BE2C (cell line): ENCODE data around the gene NXPH1.
"Not testable (repeated sequence)": the region's sequence is repeated elsewhere in the genome, so short reads cannot be mapped to it uniquely, and the experiment has no call there.

ENCODE experiments used
- DNase-seq: peaks from one replicate; pipeline ENCODE4 v3.0.0-alpha.2; 2020
- H3K27me3 ChIP-seq: fragments of 250-450 bp; sonication (Bioruptor Pico); 2 replicates; pipeline ENCODE4 v1.5.1; 2020; ENCODE audit warnings: mild to moderate bottlenecking
- H3K36me3 ChIP-seq: fragments of 250-450 bp; sonication (Bioruptor Pico); 2 replicates; pipeline ENCODE4 v1.5.1; 2020; ENCODE audit warnings: mild to moderate bottlenecking
- H3K4me1 ChIP-seq: fragments of 250-450 bp; sonication (Bioruptor Pico); 2 replicates; pipeline ENCODE4 v1.5.1; 2020
- H3K4me3 ChIP-seq: 2 replicates; pipeline ENCODE4 v1.5.1; 2011; ENCODE audit warnings: low read depth, low read length
- H3K9me3 ChIP-seq: fragments of 250-450 bp; sonication (Bioruptor Pico); 2 replicates; pipeline ENCODE4 v1.5.1; 2020
- TF ChIP-seq, protein P1 (sequence below): IDR thresholded peaks from 2 replicates; pipeline ENCODE4 v1.5.1; 2012; ENCODE audit warnings: mild to moderate bottlenecking, low read depth, low read length

Gene NXPH1

DNA sequence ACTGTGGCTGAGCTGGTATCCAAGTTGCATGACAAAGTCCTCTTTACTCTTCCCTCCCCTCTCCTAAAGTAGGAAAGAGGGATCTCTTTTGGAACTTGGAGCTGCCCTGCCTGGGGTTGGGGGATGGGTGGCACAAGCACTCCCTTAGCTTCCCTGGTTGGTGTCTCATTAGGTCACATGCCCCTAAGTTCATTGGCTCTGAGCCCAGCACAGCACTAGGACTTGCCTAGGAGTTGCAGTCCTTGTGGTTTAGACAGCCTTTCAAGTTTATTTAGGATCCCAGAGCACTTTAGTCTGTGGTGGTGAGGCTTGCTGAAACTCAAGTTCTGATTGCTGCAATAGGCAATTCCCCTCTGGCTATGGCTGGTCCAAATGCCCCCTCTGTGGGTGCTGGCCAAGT, 281.4 kb downstream of the NXPH1 start:
- Histone ChIP-seq H3K4me3 (no peak overlapping the region), H3K4me1 (peaks cover 12% of the 10 kb centered on the region; the same call in 1 of the 2 replicates), H3K27me3 (no peaks in the 10 kb centered on the region), H3K36me3 (no peaks in the 10 kb centered on the region), H3K9me3 (no peaks in the 10 kb centered on the region)
- peak; percentile 35 for DNase-seq
- TF ChIP-seq, protein P1, sequence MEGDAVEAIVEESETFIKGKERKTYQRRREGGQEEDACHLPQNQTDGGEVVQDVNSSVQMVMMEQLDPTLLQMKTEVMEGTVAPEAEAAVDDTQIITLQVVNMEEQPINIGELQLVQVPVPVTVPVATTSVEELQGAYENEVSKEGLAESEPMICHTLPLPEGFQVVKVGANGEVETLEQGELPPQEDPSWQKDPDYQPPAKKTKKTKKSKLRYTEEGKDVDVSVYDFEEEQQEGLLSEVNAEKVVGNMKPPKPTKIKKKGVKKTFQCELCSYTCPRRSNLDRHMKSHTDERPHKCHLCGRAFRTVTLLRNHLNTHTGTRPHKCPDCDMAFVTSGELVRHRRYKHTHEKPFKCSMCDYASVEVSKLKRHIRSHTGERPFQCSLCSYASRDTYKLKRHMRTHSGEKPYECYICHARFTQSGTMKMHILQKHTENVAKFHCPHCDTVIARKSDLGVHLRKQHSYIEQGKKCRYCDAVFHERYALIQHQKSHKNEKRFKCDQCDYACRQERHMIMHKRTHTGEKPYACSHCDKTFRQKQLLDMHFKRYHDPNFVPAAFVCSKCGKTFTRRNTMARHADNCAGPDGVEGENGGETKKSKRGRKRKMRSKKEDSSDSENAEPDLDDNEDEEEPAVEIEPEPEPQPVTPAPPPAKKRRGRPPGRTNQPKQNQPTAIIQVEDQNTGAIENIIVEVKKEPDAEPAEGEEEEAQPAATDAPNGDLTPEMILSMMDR: no peak

DNA sequence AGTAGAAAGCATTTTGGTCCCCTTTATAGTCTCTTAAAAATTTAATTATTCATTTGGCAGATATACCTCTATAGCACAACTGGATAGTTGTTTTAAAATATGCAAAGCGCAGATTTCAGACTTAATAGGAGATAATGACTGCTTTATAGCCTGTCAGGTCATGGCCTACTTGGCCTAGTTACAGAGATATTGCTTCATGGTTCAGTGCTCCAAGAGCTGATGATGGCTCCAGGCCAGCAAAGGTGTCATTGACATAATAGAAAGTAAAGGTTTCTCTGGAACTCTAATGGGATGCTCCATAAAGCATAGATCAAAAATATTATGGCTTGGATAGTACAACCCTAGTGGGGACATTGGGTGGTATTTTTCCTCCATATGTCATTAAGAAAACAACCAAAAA, 285.7 kb downstream of the NXPH1 start:
- DNase-seq: peak; percentile 28
- Histone ChIP-seq H3K27me3 (no peaks in the 10 kb centered on the region), H3K9me3 (no peaks in the 10 kb centered on the region), H3K36me3 (no peaks in the 10 kb centered on the region), H3K4me1 (peaks cover 12% of the 10 kb centered on the region; the same call in 1 of the 2 replicates), H3K4me3 (no peak overlapping the region)
- TF ChIP-seq, protein P1: no peak

DNA sequence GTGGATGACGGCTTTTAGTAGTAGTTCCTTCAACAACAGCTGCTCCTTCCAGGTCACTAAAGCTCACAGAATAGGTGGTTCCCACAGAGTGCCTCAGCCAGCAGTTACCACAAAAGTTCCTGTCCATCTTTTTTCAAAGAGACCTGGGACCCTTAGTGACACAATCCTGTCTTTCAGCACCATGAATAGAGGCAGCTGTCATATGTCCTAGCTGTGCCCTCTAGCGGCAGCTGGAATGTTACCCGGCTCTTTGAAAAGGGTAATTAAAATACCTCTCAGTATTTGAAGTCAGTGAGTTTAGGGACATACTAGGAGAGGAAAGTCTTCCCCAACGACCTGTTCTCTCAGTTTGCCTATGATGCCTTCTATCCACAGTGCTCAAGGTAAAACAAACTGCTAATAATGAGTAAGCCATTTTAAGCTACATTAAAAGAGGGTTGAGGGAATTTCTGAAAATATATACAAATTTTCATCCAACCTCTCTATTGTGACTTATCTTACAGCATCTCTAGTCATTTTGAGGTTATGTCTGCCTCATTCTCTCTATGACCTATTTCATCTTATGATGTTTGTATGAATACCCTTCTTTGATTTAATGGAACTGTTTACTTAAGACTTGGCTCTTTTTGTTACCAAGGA, 290.8 kb downstream of the NXPH1 start:
- DNase-seq: peak; percentile 71
- Histone ChIP-seq H3K9me3 (no peaks in the 10 kb centered on the region), H3K4me3 (no peak overlapping the region), H3K36me3 (no peaks in the 10 kb centered on the region), H3K27me3 (no peaks in the 10 kb centered on the region), H3K4me1 (peaks cover 4% of the 10 kb centered on the region; the same call in 1 of the 2 replicates)
- TF ChIP-seq, protein P1: peak; percentile 95

DNA sequence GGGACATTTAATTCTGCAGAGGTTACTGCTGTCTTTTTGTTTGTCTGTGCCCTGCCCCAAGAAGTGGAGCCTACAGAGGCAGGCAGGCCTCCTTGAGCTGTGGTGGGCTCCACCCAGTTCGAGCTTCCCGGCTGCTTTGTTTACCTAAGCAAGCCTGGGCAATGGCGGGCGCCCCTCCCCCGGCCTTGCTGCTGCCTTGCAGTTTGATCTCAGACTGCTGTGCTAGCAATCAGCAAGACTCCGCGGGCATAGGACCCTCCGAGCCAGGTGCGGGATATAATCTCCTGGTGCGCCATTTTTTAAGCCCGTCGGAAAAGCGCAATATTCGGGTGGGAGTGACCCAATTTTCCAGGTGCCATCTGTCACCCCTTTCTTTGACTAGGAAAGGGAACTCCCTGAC, 298.3 kb downstream of the NXPH1 start:
- H3K9me3 ChIP-seq, H3K4me1 ChIP-seq, H3K4me3 ChIP-seq, H3K36me3 ChIP-seq, DNase-seq, H3K27me3 ChIP-seq: not testable (repeated sequence)

DNA sequence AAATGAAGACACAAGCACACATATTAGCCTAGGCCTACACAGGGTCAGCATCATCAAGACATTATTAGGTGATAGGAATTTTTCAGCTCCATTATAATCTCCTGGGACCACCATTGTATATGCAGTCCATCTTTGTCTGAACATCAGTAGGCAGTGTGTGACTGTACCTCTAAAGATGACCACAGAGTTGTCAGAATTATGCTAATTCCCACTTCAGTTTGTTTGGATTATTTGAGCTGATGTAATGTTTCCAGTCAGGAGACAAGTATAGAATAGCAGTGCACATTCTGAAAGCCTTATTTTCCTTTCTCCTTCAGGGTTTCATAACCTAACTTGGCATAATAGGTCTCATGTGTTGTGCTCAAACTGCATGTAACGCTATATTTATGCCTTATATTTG, 306.4 kb downstream of the NXPH1 start:
- no peak for DNase-seq
- H3K4me1 ChIP-seq: no peaks in the 10 kb centered on the region
- TF ChIP-seq, protein P1: no peak

DNA sequence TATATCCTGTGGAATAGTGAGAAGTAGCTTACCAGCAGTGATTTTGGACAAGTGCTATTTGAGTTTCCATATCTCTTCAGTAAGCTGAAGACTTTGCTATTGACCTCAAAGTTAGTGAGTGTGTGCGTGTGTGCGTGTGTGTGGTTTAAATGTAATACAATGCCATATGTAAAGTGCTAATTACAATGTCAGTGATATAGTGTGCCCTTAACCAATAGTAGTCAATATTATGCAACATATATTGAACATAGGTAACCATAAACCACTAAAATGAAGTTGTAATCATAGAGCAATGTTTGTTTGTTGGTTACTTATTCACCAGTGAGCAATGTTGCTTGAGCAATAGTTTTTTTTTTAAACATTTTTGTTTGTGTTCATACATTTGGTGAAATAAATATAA, 309.4 kb downstream of the NXPH1 start:
- Histone ChIP-seq H3K4me3 (no peak overlapping the region), H3K27me3 (no peaks in the 10 kb centered on the region)
- no peak for DNase-seq

More for the DNA sequence above, 306.4 kb downstream of the NXPH1 start:
- Histone ChIP-seq H3K4me3 (no peak overlapping the region), H3K36me3 (no peaks in the 10 kb centered on the region), H3K27me3 (no peaks in the 10 kb centered on the region), H3K9me3 (no peaks in the 10 kb centered on the region)

More for the DNA sequence above, 309.4 kb downstream of the NXPH1 start:
- Histone ChIP-seq H3K36me3 (no peaks in the 10 kb centered on the region), H3K9me3 (no peaks in the 10 kb centered on the region), H3K4me1 (peaks cover 3% of the 10 kb centered on the region)
- TF ChIP-seq, protein P1: no peak
